HG03558 (cell line): ENCODE results near the gene YWHAH.
"Not testable (repeated sequence)": the region's sequence is repeated elsewhere in the genome, so short reads cannot be mapped to it uniquely, and the experiment has no call there.

Experiments used
- ATAC-seq: cut with Tn5 transposase; IDR thresholded peaks from one replicate; pipeline ENCODE4 v1.9.1; 2021; ENCODE audit warnings: moderate number of reproducible peaks; ENCODE audit not compliant: unreplicated experiment; ENCODE audit errors: extremely low read depth

Gene YWHAH

GRCh38 chr22:31972180-31972579 lies 27.8 kb downstream of the YWHAH start:
- ATAC-seq = no peak

GRCh38 chr22:31973739-31974138 lies 29.4 kb downstream of the YWHAH start:
- no peak for ATAC-seq

- no peak for ATAC-seq
Observed at GRCh38 chr22:31977141-31977841, 33.0 kb downstream of the YWHAH start.

- no peak for ATAC-seq
Observed at GRCh38 chr22:31977939-31978338, 33.6 kb downstream of the YWHAH start.

GRCh38 chr22:31980628-31981027 lies 36.3 kb downstream of the YWHAH start:
- no peak for ATAC-seq

GRCh38 chr22:31981976-31982375 lies 37.6 kb downstream of the YWHAH start:
- not testable (repeated sequence) for ATAC-seq

GRCh38 chr22:31983911-31984656 lies 39.7 kb downstream of the YWHAH start:
- ATAC-seq = no peak

GRCh38 chr22:31987218-31987617 lies 42.9 kb downstream of the YWHAH start:
- ATAC-seq = no peak

GRCh38 chr22:31991102-31991839 lies 46.9 kb downstream of the YWHAH start:
- no peak for ATAC-seq

GRCh38 chr22:31995046-31995445 lies 50.7 kb downstream of the YWHAH start:
- no peak for ATAC-seq

- ATAC-seq = no peak
Observed at GRCh38 chr22:31995807-31996206, 51.5 kb downstream of the YWHAH start.

GRCh38 chr22:31998784-31999385 lies 54.5 kb downstream of the YWHAH start:
- ATAC-seq = no peak

- no peak for ATAC-seq
Observed at GRCh38 chr22:32000181-32000580, 55.8 kb downstream of the YWHAH start.

- ATAC-seq = no peak
Observed at GRCh38 chr22:32005453-32005852, 61.1 kb downstream of the YWHAH start.
